ENCODE measurements around the gene RNF14.

RNF14 gene

GRCh38 chr5:141982626-141983025 is 13.7 kb downstream of the RNF14 start:
- no peaks in the 10 kb centered on the region for H3K79me2 ChIP-seq (ENCODE audit: control insufficient read depth, insufficient read depth, low read length, unreplicated experiment)
- H2AFZ ChIP-seq (ENCODE audit: low read length, unreplicated experiment) = no peak overlapping the region
- no peaks in the 10 kb centered on the region for H3K4me1 ChIP-seq (ENCODE audit: control insufficient read depth, insufficient read depth, low read length, unreplicated experiment)
- no peak overlapping the region for H3K4me3 ChIP-seq (ENCODE audit: low read depth, low read length)
- peaks cover 48% of the 10 kb centered on the region for H3K36me3 ChIP-seq (ENCODE audit: insufficient read depth, low read length)
- H3K27ac ChIP-seq (ENCODE audit: low read depth, low read length) = no peak overlapping the region
- H3K27me3 ChIP-seq (ENCODE audit: insufficient read depth, low read length) = no peaks in the 10 kb centered on the region

- Histone ChIP-seq H3K36me3 (ENCODE audit: insufficient read depth, low read length) (peaks cover 31% of the 10 kb centered on the region), H3K4me3 (ENCODE audit: low read depth, low read length) (no peak overlapping the region), H3K27me3 (ENCODE audit: insufficient read depth, low read length) (no peaks in the 10 kb centered on the region), H3K27ac (ENCODE audit: low read depth, low read length) (no peak overlapping the region), H2AFZ (ENCODE audit: low read length, unreplicated experiment) (no peak overlapping the region), H3K4me1 (ENCODE audit: control insufficient read depth, insufficient read depth, low read length, unreplicated experiment) (no peaks in the 10 kb centered on the region), H3K79me2 (ENCODE audit: control insufficient read depth, insufficient read depth, low read length, unreplicated experiment) (no peaks in the 10 kb centered on the region)
These were observed 17.2 kb downstream of the RNF14 start for GRCh38 chr5:141986072-141986471.

- Histone ChIP-seq H3K27me3 (ENCODE audit: insufficient read depth, low read length) (no peaks in the 10 kb centered on the region), H3K79me2 (ENCODE audit: control insufficient read depth, insufficient read depth, low read length, unreplicated experiment) (no peaks in the 10 kb centered on the region), H2AFZ (ENCODE audit: low read length, unreplicated experiment) (no peak overlapping the region), H3K4me3 (ENCODE audit: low read depth, low read length) (no peak overlapping the region), H3K27ac (ENCODE audit: low read depth, low read length) (no peak overlapping the region), H3K4me1 (ENCODE audit: control insufficient read depth, insufficient read depth, low read length, unreplicated experiment) (no peaks in the 10 kb centered on the region), H3K36me3 (ENCODE audit: insufficient read depth, low read length) (peaks cover 11% of the 10 kb centered on the region; the same call in 1 of the 2 replicates)
These were observed 20.8 kb downstream of the RNF14 start for GRCh38 chr5:141989720-141990119.

GRCh38 chr5:141992349-141992963 is 23.6 kb downstream of the RNF14 start:
- no peak overlapping the region for H2AFZ ChIP-seq (ENCODE audit: low read length, unreplicated experiment)
- no peaks in the 10 kb centered on the region for H3K4me1 ChIP-seq (ENCODE audit: control insufficient read depth, insufficient read depth, low read length, unreplicated experiment)
- peaks cover 5% of the 10 kb centered on the region for H3K36me3 ChIP-seq (ENCODE audit: insufficient read depth, low read length)
- H3K27me3 ChIP-seq (ENCODE audit: insufficient read depth, low read length) = no peaks in the 10 kb centered on the region
- no peak overlapping the region for H3K27ac ChIP-seq (ENCODE audit: low read depth, low read length)
- no peak overlapping the region for H3K4me3 ChIP-seq (ENCODE audit: low read depth, low read length)
- H3K79me2 ChIP-seq (ENCODE audit: control insufficient read depth, insufficient read depth, low read length, unreplicated experiment) = no peaks in the 10 kb centered on the region

- Histone ChIP-seq H3K36me3 (ENCODE audit: insufficient read depth, low read length) (peaks cover 5% of the 10 kb centered on the region), H3K27me3 (ENCODE audit: insufficient read depth, low read length) (no peaks in the 10 kb centered on the region), H2AFZ (ENCODE audit: low read length, unreplicated experiment) (no peak overlapping the region), H3K79me2 (ENCODE audit: control insufficient read depth, insufficient read depth, low read length, unreplicated experiment) (no peaks in the 10 kb centered on the region), H3K27ac (ENCODE audit: low read depth, low read length) (no peak overlapping the region), H3K4me3 (ENCODE audit: low read depth, low read length) (no peak overlapping the region), H3K4me1 (ENCODE audit: control insufficient read depth, insufficient read depth, low read length, unreplicated experiment) (no peaks in the 10 kb centered on the region)
These were observed 25.7 kb downstream of the RNF14 start for GRCh38 chr5:141994511-141995136.

- no peaks in the 10 kb centered on the region for H3K4me1 ChIP-seq (ENCODE audit: control insufficient read depth, insufficient read depth, low read length, unreplicated experiment)
- no peaks in the 10 kb centered on the region for H3K79me2 ChIP-seq (ENCODE audit: control insufficient read depth, insufficient read depth, low read length, unreplicated experiment)
- peaks cover 5% of the 10 kb centered on the region for H3K36me3 ChIP-seq (ENCODE audit: insufficient read depth, low read length)
These were observed 26.8 kb downstream of the RNF14 start for GRCh38 chr5:141995656-141996055.

GRCh38 chr5:141997358-141997960 is 28.6 kb downstream of the RNF14 start:
- H3K27me3 ChIP-seq (ENCODE audit: insufficient read depth, low read length) = no peaks in the 10 kb centered on the region
- no peaks in the 10 kb centered on the region for H3K4me1 ChIP-seq (ENCODE audit: control insufficient read depth, insufficient read depth, low read length, unreplicated experiment)
- no peak overlapping the region for H3K27ac ChIP-seq (ENCODE audit: low read depth, low read length)
- peaks cover 11% of the 10 kb centered on the region for H3K36me3 ChIP-seq (ENCODE audit: insufficient read depth, low read length)
- no peaks in the 10 kb centered on the region for H3K79me2 ChIP-seq (ENCODE audit: control insufficient read depth, insufficient read depth, low read length, unreplicated experiment)
- no peak overlapping the region for H2AFZ ChIP-seq (ENCODE audit: low read length, unreplicated experiment)
- no peak overlapping the region for H3K4me3 ChIP-seq (ENCODE audit: low read depth, low read length)

More at GRCh38 chr5:141995656-141996055, 26.8 kb downstream of the RNF14 start:
- Histone ChIP-seq H2AFZ (ENCODE audit: low read length, unreplicated experiment) (no peak overlapping the region), H3K4me3 (ENCODE audit: low read depth, low read length) (no peak overlapping the region), H3K27me3 (ENCODE audit: insufficient read depth, low read length) (no peaks in the 10 kb centered on the region), H3K27ac (ENCODE audit: low read depth, low read length) (no peak overlapping the region)

GRCh38 chr5:142000173-142000572 is 31.3 kb downstream of the RNF14 start:
- Histone ChIP-seq H3K4me3 (ENCODE audit: low read depth, low read length) (no peak overlapping the region), H3K27me3 (ENCODE audit: insufficient read depth, low read length) (no peaks in the 10 kb centered on the region), H3K4me1 (ENCODE audit: control insufficient read depth, insufficient read depth, low read length, unreplicated experiment) (no peaks in the 10 kb centered on the region), H3K36me3 (ENCODE audit: insufficient read depth, low read length) (peaks cover 8% of the 10 kb centered on the region), H3K79me2 (ENCODE audit: control insufficient read depth, insufficient read depth, low read length, unreplicated experiment) (no peaks in the 10 kb centered on the region), H2AFZ (ENCODE audit: low read length, unreplicated experiment) (no peak overlapping the region), H3K27ac (ENCODE audit: low read depth, low read length) (no peak overlapping the region)

- Histone ChIP-seq H3K27me3 (ENCODE audit: insufficient read depth, low read length) (no peaks in the 10 kb centered on the region), H3K36me3 (ENCODE audit: insufficient read depth, low read length) (peaks cover 8% of the 10 kb centered on the region), H3K27ac (ENCODE audit: low read depth, low read length) (no peak overlapping the region), H3K4me3 (ENCODE audit: low read depth, low read length) (no peak overlapping the region), H3K4me1 (ENCODE audit: control insufficient read depth, insufficient read depth, low read length, unreplicated experiment) (no peaks in the 10 kb centered on the region), H3K79me2 (ENCODE audit: control insufficient read depth, insufficient read depth, low read length, unreplicated experiment) (no peaks in the 10 kb centered on the region), H2AFZ (ENCODE audit: low read length, unreplicated experiment) (no peak overlapping the region)
These were observed 32.0 kb downstream of the RNF14 start for GRCh38 chr5:142000704-142001484.

- Histone ChIP-seq H3K27me3 (ENCODE audit: insufficient read depth, low read length) (no peaks in the 10 kb centered on the region), H3K4me3 (ENCODE audit: low read depth, low read length) (no peak overlapping the region), H3K27ac (ENCODE audit: low read depth, low read length) (no peak overlapping the region), H3K4me1 (ENCODE audit: control insufficient read depth, insufficient read depth, low read length, unreplicated experiment) (no peaks in the 10 kb centered on the region), H2AFZ (ENCODE audit: low read length, unreplicated experiment) (no peak overlapping the region), H3K36me3 (ENCODE audit: insufficient read depth, low read length) (peaks cover 8% of the 10 kb centered on the region), H3K79me2 (ENCODE audit: control insufficient read depth, insufficient read depth, low read length, unreplicated experiment) (no peaks in the 10 kb centered on the region)
These were observed 34.4 kb downstream of the RNF14 start for GRCh38 chr5:142003266-142003800.

Measured in ACC112 (cell line).